ENCODE data around the gene SPANXN4.

DNA sequence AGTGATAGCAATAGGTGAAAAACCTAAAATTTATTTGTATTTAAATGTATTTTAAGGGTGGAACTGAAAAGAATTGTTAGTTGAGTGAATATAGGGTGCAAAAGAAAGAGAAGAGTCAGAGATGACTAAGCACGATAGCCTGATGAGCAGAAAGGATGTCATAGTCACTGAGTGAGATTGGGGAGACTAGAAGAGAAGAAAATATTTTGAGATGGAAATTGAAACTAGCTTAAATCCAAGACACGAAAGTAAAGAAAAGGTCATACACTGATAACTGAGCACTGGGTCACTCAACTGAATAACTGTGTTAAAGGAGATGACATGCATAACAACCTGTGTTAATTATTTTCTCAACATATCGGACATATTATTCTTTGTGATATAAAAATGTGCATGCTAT is 55.5 kb downstream of the SPANXN4 start:
- no peak for TF ChIP-seq POLR2A (IDR thresholded peaks at IDR 0.05)
- TF ChIP-seq, protein P1, sequence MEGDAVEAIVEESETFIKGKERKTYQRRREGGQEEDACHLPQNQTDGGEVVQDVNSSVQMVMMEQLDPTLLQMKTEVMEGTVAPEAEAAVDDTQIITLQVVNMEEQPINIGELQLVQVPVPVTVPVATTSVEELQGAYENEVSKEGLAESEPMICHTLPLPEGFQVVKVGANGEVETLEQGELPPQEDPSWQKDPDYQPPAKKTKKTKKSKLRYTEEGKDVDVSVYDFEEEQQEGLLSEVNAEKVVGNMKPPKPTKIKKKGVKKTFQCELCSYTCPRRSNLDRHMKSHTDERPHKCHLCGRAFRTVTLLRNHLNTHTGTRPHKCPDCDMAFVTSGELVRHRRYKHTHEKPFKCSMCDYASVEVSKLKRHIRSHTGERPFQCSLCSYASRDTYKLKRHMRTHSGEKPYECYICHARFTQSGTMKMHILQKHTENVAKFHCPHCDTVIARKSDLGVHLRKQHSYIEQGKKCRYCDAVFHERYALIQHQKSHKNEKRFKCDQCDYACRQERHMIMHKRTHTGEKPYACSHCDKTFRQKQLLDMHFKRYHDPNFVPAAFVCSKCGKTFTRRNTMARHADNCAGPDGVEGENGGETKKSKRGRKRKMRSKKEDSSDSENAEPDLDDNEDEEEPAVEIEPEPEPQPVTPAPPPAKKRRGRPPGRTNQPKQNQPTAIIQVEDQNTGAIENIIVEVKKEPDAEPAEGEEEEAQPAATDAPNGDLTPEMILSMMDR (IDR thresholded peaks at IDR 0.05), result no peak

All from lower leg skin (tissue), 3 donors.